Measurements from ENCODE around the gene TOX2. TPM values are rescaled to one million over a fixed set of nuclear protein-coding genes. Genes with fewer than 3 reads are reported as not detected.

The TOX2 gene
- total and polyA plus RNA-seq, 7 donors = 0.06 to 0.53 (median 0.38) TPM

- H3K9me3 ChIP-seq = peaks cover 13% of the 10 kb centered on the region
- no peak for ATAC-seq
- no peak overlapping the region for H3K4me3 ChIP-seq
- no peaks in the 10 kb centered on the region for H3K4me1 ChIP-seq
- 64 to 76% (median 71%) methylated on average over 8 of the region's 8 CpGs for WGBS, 3 donors
- intact Hi-C loops (cut with DNase I) = no loop called here
- no peak for TF ChIP-seq CTCF (IDR thresholded peaks at IDR 0.05)
- no peak overlapping the region for H3K27ac ChIP-seq
- no peaks in the 10 kb centered on the region for H3K36me3 ChIP-seq (ENCODE audit: insufficient read depth in 1 of 2, low read depth in 1 of 2)
- H3K27me3 ChIP-seq (ENCODE audit: insufficient read depth in 3 of 3, low read length in 2 of 3) = peaks cover 0 to 2% (median 0%) of the 10 kb centered on the region in 3 donors
- no peak for DNase-seq
These were observed 9.8 kb upstream of the TOX2 start for GRCh38 chr20:43904827-43905177.

GRCh38 chr20:43906505-43907034 is 8.1 kb upstream of the TOX2 start:
- no peak for ATAC-seq
- H3K36me3 ChIP-seq (ENCODE audit: insufficient read depth in 1 of 2, low read depth in 1 of 2) = no peaks in the 10 kb centered on the region

GRCh38 chr20:43909211-43909610 is 5.4 kb upstream of the TOX2 start:
- intact Hi-C loops (cut with DNase I) = no loop called here
- H3K9me3 ChIP-seq = peaks cover 27% of the 10 kb centered on the region
- H3K27me3 ChIP-seq (ENCODE audit: insufficient read depth in 3 of 3, low read length in 2 of 3) = peaks cover 0 to 18% (median 5%) of the 10 kb centered on the region in 3 donors
- H3K27ac ChIP-seq = no peak overlapping the region
- H3K4me1 ChIP-seq = no peaks in the 10 kb centered on the region
- WGBS, 3 donors = 56 to 78% (median 75%) methylated on average over 3 of the region's 3 CpGs
- ATAC-seq (no peak), DNase-seq (no peak)
- no peaks in the 10 kb centered on the region for H3K36me3 ChIP-seq (ENCODE audit: insufficient read depth in 1 of 2, low read depth in 1 of 2)
- H3K4me3 ChIP-seq = no peak overlapping the region
- TF ChIP-seq CTCF (IDR thresholded peaks at IDR 0.05) = no peak

More at GRCh38 chr20:43906505-43907034, 8.1 kb upstream of the TOX2 start:
- Histone ChIP-seq H3K27me3 (ENCODE audit: insufficient read depth in 3 of 3, low read length in 2 of 3) (peaks cover 0 to 2% (median 0%) of the 10 kb centered on the region in 3 donors), H3K4me1 (no peaks in the 10 kb centered on the region), H3K9me3 (peaks cover 13% of the 10 kb centered on the region), H3K4me3 (no peak overlapping the region), H3K27ac (no peak overlapping the region)
- DNase-seq = no peak
- WGBS, 3 donors = 87 to 99% (median 89%) methylated on average over 2 of the region's 2 CpGs
- TF ChIP-seq CTCF (IDR thresholded peaks at IDR 0.05) = no peak
- intact Hi-C loops (cut with DNase I) = no loop called here

GRCh38 chr20:43909720-43910119 is 4.9 kb upstream of the TOX2 start:
- no peak for TF ChIP-seq CTCF (IDR thresholded peaks at IDR 0.05)
- Histone ChIP-seq H3K27me3 (ENCODE audit: insufficient read depth in 3 of 3, low read length in 2 of 3) (peaks cover 0 to 20% (median 8%) of the 10 kb centered on the region in 3 donors), H3K9me3 (peaks cover 27% of the 10 kb centered on the region), H3K36me3 (ENCODE audit: insufficient read depth in 1 of 2, low read depth in 1 of 2) (no peaks in the 10 kb centered on the region), H3K4me1 (no peaks in the 10 kb centered on the region), H3K27ac (no peak overlapping the region), H3K4me3 (no peak overlapping the region)
- 36 to 47% (median 46%) methylated on average over 5 of the region's 5 CpGs for WGBS, 3 donors
- ATAC-seq (no peak), DNase-seq (no peak)
- intact Hi-C loops (cut with DNase I) = no loop called here

GRCh38 chr20:43910564-43910963 is 4.1 kb upstream of the TOX2 start:
- H3K4me3 ChIP-seq = no peak overlapping the region
- DNase-seq (no peak), ATAC-seq (no peak)
- intact Hi-C loops (cut with DNase I) = no loop called here
- peaks cover 27% of the 10 kb centered on the region for H3K9me3 ChIP-seq
- no peak overlapping the region for H3K27ac ChIP-seq
- H3K36me3 ChIP-seq (ENCODE audit: insufficient read depth in 1 of 2, low read depth in 1 of 2) = no peaks in the 10 kb centered on the region
- no peaks in the 10 kb centered on the region for H3K4me1 ChIP-seq
- no peak for TF ChIP-seq CTCF (IDR thresholded peaks at IDR 0.05)
- peaks cover 0 to 29% (median 13%) of the 10 kb centered on the region in 3 donors for H3K27me3 ChIP-seq (ENCODE audit: insufficient read depth in 3 of 3, low read length in 2 of 3)
- 72 to 88% (median 81%) methylated on average over 4 of the region's 4 CpGs for WGBS, 3 donors

Data from psoas muscle (tissue), 8 donors.